HG02840 (cell line): ENCODE data around the gene LRP5.

Source experiments
- ATAC-seq: cut with Tn5 transposase; IDR thresholded peaks from one replicate; pipeline ENCODE4 v1.9.1; 2021; ENCODE audit warnings: mild to moderate bottlenecking, moderate library complexity, moderate number of reproducible peaks; ENCODE audit not compliant: unreplicated experiment, low FRiP score

The LRP5 gene

DNA sequence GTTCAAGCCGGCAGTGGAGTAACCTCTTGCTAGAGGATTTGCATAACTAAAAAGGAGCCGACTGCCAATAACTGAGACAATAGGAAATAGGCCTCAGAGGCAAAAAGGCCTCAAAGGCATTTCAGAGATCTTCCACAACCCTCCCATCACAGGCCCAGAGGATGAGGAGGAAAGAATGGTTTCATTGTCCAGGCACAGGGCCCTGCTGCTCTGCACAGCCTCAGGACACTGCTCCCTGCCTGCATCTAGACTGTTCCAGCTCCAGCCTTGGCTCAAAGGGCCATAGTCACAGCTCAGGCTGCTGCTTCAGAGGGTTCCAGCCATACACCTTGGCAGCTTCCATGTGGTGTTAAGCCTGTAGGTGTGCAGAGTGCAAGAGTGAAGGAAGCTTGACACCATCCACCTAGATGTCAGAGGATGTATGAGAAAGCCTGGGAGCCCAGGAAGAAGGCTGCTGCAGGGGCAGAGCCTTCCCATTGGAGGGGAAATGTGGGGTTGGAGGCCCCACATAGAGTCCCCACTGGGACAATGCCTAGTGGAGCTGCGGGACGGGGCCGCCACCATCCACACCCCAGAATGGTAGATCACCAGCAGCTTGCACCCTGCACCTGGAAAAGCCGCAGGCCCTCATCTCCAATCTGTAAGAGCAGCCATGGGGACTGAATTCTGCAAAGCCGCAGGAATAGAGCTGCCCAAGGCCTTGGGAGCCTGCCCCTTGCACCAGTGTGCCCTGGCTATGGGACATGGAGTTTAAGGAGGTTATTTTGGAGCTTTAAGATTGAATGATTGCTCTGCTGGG is 8.2 kb upstream of the LRP5 start:
- ATAC-seq: no peak

DNA sequence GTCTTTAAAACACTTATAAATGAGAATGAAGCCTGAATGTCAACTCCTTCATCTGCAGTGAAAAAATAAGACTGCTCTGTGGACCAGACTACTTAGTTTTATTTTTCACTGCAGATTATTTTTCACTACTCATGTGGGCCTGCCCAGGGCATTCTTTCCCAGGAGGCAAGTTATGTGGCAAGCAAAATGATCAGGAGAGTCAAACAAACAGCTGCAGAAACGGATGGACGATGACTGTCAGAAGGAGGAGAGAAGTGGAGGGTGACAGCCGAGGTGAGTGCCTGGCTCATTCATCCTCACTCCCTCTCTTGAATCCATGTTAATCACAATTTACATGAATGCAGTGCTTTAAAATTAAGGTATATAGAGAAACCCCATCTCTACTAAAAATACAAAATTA is 5.8 kb upstream of the LRP5 start:
- no peak for ATAC-seq

DNA sequence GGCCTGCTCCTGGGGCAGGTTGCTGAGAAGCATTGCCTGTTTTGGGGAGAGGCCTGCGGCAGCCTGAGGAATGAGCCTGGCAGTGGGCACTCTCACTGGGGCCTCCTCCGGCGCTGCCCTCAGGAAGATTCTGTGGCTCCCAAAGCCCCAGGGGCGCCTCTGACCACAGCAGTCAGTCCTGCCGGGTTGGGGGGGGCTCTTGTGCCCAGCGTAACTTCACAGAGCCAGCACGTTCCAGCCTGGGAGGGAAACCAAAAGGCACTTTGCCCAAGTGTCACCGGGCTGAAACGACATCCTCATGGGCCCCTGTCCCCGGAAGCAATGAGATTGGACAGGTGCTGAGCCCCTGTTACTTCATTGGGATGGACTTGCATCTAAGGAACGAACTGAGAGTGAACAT is 4.3 kb upstream of the LRP5 start:
- no peak for ATAC-seq

DNA sequence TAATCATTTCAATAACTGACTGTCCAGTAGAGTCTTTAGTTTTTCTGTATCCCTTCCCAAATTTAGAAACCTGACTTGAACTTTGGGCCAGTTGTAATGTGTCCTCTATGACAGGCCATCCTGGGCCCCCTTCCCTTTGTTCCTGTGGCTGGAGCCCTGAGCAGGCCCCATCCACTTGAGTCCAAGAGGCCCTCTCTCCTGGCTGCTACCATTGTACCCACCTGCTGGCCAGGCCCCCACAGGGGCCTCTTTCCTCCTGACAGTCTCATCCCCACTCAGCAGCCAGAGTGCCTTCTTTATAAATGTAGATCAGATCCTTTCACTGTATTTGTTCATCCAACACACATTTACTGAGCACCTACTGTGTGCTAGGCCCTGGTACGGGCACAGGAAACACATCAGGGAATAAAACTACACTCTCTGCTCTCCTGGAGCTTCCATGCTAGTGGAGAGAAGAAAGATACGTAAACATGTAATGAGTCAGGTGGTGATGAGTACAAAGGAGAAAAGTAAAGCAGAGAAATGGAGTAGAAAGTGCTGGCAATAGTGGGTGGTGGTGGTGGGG is 2.7 kb upstream of the LRP5 start:
- no peak for ATAC-seq

DNA sequence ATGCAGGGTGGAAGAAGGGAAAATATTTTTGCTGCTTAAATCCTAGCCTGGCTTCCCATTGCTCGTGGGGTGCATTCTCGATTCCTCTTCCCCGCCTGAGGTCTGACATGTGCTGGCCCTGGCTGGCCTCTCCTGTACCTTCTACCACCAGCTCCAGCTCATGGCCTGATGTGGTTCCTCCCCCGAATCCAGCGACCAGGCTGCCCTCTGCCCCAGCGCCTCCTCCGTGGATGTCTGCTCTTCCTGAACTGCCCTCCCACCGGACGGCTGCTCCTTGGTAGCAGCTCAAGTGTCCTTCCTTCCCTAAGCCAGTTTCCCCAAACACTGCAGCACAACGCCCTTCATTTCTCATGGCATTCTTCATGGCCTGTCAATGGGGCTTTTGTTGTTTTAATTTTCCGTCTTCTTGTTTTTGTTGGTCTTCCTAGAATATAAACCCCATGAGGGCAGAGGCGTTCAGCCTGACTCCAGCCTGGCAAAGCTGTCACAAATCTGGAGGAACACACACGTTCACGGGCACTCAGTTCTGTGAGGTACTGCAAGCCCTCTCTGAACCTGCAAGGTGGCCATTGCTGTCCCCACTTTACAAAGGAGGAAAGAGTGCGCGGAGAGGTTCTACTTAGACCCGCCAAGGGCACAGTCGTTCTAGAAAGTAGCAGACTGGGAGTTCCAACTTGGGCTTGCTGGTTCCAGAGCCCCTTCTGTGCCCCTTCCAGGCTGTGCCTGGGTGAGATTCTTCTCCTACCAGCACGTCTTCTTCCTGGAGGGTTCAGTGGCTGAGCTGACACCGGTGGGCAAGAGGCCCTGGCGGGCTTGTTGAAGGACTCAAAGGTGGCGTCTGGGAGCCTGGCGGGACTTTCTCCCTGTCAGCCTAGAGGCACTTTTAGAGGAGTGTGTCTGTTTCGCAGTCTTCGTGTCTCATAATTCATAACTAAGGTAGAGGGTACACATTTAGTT is 953 bp upstream of the LRP5 start:
- no peak for ATAC-seq

DNA sequence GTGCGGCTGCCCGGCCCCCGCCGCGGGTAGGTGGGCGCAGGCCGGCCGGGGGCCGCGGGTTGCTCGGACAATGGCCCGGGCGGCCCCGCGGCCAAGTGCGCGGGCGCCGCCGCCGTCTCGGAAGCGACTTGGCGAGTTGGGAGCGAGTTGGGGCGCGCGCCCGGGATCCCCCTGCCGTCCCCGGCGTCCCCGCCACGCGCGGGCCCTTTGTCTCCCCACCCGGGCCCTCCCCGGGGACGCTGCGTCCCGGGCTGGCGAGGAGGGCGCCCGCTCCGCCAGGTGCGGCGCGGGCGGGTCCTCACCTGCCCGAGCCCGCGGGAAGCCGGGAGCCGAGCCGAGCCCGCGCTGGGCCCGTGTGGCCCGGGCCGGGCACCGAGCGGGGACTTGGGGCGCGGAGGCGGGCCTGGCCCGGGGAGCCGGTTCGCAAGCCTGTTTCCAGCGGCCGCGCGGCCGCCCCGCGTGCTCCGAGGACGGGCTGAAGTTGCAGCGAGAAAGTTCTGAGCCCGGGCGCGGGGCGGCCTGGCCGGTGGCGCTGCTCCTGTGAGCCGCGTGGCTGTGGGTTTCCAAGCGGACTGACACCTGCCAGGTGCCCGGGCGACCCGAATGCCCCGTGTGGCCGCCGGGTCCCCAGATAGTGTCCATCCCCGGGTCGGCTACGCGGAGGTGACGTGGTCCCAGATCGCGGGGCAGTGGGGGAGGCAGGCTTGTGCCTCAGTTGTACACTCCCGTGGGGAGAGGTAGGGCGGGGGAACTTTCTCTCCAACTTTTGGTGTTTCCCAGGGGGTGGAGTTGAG is 586 bp downstream of the LRP5 start:
- ATAC-seq: no peak

DNA sequence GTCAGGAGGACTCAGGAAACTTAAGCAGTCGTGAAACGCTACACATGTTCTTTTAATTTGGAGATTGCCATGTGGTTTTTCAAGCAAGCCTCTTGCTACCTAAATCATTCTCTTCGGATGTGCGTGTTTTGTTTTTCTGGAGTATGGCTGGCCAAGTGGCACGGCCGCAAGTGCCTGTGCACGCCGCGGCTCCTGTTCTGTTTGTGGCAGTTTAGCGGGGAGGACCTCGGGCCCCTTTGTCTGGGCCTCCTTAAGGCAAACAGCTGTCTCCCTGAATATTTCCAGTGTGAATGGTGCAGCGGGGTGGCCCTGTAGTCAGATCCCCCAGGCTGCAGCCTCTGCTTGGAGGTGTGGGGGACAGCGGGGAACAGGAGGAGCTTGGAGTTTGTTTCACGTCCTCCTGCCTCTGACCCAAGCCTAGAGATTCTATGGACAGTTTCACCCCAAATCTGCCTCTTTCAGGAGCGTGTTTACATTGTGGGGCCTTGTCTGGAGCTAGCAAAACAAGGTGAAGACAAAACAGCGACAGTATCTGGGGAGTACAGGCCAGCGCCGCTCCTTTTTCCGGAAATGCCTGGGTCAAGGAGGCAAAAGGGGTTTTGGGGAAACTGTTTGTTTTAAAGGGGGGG is 1.3 kb downstream of the LRP5 start:
- no peak for ATAC-seq

DNA sequence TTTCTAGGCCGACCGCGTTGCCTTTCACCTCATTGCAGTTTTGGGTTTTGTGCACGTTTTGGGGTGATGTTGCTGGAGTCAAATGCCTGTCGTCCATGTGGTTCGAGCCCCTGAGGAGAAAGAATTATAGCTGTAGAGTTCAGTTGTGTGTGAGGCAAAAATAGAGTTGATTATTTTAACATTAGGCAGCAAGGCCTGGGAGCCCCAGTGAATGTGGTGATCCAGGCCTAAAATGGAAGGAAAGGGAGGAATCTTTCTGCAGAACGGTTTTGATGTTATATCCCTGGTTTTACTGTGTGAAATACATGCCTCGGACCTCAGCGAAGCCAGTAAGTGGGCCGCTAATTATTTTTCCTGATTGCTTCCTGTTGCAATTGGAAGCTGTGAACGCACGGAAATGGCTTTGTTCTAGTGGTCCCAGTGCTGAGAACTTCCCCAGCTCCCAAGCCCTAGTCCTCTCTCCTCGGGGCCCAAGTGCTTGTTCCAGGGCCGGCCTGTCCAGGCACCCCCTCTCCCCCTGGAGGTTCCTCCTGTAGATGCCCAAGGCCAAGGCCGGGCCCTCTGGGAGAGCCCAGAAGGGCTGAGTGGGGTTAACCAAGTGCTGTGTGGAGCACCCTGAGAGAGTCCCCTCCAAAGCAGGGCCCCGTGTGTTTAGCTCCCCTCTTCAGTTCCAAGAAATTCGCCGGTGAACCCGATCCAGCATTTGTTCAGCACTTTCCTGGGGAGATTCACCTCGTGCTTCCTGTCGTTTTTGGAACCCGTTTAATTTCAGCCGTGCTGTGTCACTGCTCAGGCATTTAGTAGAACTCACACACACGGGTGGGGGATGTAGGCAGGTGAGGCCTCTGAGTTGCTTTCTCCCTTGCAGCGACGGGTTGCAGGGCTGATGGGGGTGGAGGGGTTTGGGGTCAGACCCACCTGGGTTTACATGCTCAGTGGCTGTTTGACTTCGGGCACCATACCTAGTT is 2.1 kb downstream of the LRP5 start:
- ATAC-seq: no peak

DNA sequence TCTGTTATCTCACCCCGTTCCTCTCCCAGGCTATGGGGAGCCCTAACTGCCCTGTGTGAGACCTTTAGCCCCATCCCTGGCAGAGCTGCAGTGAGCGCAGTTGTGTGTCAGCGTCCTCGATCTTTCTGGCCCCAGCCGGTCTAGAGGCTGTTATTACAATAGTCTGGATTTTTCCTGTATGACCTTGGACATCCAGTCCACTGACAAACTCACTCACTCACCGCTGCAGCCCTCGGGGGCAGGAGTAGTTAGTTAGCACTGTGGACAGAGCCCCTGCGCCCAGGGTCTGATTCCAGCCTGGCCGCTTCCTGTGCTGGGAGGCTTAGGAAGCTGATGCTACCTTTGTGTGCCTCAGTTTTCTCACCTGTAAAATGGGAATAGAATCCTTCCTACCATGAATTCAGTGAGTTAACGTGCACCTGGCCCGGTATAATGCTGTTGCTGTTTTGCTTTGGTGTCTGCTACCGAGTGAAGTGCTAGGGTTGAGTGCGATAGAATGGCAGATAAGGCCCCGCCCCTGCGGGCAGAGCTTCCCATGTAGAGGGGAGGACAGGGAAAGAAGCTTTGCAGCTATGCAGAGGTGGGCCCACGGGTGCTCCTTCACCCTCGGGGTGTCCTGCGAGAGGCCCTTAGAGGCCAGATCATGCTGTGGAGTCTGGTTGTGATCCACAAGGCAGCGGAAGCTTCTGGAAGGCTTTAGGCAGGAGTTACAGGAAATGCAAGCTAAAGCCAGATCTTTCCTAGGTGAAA is 3.0 kb downstream of the LRP5 start:
- no peak for ATAC-seq

DNA sequence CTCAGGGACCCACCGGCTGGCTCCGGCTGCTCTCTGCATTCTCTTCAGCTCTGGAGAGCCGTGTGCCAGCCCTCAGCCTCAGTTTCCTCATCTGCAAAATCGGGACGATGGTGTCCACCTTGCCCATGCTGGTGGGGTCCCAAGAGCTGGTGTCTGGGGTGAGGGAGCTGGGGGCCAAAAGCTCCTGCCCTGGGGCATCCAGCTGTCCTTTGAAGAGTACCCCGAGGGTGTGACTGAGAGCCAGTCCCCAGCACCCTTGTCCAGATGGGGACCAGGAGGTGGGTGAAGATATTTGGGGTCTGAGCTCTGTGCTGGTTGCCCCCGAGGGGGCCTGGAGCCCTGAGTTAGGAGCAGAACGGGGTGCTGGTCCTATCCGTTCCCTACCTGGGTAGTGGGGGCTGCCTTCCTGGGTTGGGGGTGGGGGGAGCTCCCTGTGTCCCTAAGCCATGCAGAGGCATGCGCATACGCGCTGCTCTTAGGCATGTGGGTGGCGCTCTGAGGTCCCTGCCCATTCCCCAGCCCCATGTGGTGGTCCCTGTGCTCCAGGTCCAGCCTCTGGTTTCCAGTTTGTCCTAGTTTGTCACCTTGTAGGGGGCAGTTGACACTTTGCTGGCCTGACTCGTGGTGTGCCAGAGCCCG is 4.9 kb downstream of the LRP5 start:
- ATAC-seq: no peak

DNA sequence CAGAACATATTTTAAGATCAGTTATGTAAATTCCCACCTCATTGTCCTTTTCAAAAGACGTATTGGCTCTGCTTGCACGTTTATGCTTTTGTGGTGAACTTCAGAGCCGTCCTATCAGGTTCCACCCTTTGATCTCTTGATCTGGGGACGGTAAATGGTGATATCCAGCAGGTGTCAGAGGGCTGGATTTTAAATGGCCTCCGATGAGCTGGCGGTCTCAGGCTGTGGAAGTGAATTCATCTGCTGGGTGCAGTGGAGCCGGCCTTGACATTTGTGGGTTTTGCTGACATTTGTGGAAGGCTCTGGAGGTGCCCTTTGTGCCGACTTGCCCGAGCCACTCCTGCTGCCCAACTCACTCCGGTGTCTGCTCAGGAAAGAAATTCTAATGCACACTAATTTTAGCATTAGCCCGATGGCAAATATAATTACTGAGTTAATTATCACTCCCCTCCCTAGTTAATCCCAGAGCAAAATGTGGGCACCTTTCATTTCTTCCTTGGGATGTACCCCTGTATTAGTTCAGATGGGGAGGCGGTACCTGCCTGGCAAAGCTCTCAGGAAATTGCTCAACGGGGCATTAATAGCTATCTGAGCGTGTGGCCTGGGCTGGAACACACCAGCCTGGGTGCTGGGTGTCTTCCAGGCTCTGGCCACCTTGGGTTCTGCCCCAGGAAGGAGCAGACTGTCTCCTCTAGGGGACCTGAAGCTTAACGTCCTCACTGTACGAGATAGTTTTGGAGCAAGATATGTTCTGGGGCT is 9.1 kb downstream of the LRP5 start:
- no peak for ATAC-seq

DNA sequence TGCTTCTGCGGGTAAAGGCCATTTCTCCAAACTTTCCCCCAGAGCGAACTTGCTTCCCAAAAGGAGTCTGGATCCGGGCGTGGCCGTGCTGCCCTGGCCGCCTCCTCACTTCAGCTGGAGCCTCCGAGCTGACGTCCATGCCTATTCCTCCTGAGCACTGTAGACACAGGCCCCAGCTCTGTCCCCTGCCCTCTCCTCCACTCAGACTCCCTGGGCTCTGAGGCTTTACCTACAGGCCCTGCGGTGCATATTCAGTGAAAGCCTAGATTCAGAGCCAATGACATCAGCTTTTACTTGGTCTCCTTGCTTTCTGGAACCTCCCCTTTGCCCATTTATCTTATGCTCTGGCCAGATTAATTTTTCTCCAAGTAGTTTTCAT is 9.7 kb downstream of the LRP5 start:
- no peak for ATAC-seq

DNA sequence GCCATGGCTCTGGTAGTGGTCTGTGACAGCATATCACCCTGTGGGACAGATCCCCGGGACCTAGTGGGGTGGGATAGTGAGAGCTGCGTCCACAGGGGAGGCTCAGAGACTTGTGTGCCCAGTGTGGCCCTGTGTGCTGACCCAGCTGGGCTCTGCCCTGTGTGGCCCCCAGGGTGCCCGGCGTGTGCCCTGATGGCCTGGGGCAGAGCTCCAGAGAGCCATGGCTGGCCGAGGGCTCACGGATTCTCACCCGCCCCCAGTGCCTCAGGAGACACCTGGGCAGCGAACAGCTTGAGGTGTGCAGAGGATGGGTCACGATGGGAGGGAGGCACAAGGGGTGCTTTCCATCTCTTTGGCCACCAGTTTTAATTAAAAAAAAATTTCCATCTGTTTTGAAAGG is 11.8 kb downstream of the LRP5 start:
- no peak for ATAC-seq

DNA sequence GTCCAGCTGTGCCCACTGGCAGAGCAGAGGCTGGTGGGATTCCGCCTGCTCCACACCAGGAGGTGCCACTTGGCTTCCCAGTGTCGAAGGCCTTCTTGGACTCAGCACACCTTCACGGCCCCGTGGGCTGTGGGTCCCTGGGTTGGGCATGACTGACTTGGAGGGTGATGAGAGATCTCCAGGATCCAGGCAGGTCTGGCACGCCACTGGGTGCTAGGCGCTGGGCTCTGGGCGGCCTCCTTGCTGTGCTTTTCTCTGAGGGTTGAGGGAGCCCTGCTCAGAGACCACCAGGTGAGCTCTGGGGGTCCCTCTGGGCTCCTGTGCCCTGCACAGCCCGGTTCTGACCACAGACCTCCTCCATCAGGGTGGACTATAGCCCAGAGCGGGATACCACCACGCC is 12.3 kb downstream of the LRP5 start:
- ATAC-seq: no peak

DNA sequence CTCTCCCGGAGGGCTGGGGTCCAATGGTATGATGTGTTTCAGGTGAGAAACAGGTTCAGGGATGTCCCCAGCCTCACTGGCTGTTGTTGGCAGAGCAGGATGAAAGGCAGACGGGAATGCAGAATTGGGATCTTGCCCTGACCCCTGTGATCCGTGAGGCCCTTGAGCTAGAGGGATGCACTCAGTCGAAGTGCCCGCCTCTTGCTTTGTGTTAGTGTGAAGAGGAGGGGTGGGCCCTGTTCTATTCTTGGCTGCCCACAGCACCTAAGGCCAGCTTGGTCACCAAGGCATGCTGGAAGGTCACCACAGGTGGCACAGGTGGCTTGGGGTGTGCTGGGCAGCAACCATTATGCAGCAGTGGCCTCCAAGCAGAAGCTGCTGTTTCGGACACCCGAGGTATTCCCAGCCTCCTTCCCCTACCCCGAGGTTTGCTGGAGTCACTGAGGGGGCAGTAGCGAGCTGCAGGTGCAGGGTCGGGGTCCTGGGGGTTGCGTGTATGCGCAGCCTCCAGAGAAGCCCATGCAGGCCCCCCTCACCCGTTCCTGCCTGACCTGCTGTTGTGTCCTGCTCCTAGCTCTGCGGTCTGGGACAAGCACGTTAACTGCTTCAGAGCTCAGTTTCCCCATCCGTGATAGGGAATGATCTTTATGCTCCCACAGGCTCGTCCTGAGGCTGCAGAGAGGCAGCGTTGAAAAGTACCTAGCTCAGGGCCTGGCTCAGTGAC is 13.0 kb downstream of the LRP5 start:
- no peak for ATAC-seq

DNA sequence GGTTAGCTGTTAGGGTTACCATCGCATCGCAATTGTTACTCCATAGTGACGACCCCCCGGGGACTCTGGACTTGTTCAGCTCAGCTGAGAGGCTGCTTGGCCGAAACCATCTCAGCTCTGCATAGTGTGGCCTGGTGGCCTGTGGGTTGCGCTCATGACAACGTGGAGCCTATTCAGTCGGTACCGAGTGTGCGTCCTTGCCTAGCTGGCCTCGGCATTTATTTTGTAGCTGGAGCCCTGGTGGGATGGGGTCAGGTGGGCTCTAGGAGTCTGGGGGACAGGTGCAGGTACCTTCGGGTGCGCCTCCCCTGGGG is 13.5 kb downstream of the LRP5 start:
- ATAC-seq: no peak
